Measurements from ENCODE around the gene MED16. TPM values are rescaled to one million over a fixed set of nuclear protein-coding genes. Genes with fewer than 3 reads are reported as not detected.
A peak's percentile ranks its signal among the peaks of the same experiment; 100 is the strongest.

Gene MED16
- total and polyA plus RNA-seq, 2 of the 13 experiments (the other 11 are each of a cell fraction or from before 2014, with no cell fraction given), result 13.3 to 14.8 TPM

DNA sequence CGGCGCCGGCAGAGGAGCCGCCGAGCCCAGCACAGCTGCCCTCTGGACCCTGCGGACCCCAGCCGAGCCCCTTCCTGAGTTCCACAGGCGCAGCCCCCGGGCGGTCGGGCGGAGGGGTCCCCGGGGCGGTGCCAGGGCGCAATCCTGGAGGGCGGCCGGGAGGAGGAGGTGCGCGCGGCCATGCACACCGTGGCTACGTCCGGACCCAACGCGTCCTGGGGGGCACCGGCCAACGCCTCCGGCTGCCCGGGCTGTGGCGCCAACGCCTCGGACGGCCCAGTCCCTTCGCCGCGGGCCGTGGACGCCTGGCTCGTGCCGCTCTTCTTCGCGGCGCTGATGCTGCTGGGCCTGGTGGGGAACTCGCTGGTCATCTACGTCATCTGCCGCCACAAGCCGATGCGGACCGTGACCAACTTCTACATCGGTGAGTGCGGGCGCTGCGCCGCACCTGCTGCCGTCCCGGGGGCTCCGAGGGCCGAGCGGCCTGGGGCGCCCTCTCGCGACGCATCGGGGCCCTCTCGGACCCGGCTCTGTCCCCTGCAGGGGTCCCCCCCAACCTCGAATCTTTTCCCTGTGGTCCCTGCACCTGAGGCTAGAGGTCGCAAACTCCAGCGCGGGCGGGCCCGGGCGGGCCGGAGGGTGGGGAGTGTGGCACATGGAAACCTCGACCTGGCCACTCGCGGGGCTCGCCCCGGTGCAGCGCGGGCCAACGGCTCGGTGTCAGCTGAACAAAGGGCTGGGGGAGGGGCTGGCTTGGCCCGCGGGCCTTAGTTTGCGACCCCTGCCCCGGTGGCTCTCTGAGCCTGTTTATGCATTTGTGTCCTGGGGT lies 24.6 kb upstream of the MED16 start, which contains the start of gene KISS1R (continued):
- TF ChIP-seq, protein P1, sequence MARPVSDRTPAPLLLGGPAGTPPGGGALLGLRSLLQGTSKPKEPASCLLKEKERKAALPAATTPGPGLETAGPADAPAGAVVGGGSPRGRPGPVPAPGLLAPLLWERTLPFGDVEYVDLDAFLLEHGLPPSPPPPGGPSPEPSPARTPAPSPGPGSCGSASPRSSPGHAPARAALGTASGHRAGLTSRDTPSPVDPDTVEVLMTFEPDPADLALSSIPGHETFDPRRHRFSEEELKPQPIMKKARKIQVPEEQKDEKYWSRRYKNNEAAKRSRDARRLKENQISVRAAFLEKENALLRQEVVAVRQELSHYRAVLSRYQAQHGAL (CRISPR knock-in tag; IDR thresholded peaks at IDR 0.05; ENCODE audit: not compliant biosample characterization), result no peak
- no peak for TF ChIP-seq TAF15 (IDR thresholded peaks at IDR 0.05; ENCODE audit: low read depth, low read length, poor library complexity, severe bottlenecking)
- TF ChIP-seq IRX3 (CRISPR knock-in tag; IDR thresholded peaks at IDR 0.05; ENCODE audit: borderline replicate concordance, low read depth), result peak; percentile 78
- TF ChIP-seq NFIB (CRISPR knock-in tag; IDR thresholded peaks at IDR 0.05; ENCODE audit: borderline replicate concordance), result no peak
- TF ChIP-seq SRSF9 (IDR thresholded peaks at IDR 0.05; ENCODE audit: borderline replicate concordance, insufficient read depth, low read depth, low read length, poor library complexity, severe bottlenecking), result no peak
- TF ChIP-seq BHLHE40 (IDR thresholded peaks at IDR 0.05; ENCODE audit: low read length), result peak; percentile 31; the same call in 1 of the 2 replicates
- TF ChIP-seq, protein P2, sequence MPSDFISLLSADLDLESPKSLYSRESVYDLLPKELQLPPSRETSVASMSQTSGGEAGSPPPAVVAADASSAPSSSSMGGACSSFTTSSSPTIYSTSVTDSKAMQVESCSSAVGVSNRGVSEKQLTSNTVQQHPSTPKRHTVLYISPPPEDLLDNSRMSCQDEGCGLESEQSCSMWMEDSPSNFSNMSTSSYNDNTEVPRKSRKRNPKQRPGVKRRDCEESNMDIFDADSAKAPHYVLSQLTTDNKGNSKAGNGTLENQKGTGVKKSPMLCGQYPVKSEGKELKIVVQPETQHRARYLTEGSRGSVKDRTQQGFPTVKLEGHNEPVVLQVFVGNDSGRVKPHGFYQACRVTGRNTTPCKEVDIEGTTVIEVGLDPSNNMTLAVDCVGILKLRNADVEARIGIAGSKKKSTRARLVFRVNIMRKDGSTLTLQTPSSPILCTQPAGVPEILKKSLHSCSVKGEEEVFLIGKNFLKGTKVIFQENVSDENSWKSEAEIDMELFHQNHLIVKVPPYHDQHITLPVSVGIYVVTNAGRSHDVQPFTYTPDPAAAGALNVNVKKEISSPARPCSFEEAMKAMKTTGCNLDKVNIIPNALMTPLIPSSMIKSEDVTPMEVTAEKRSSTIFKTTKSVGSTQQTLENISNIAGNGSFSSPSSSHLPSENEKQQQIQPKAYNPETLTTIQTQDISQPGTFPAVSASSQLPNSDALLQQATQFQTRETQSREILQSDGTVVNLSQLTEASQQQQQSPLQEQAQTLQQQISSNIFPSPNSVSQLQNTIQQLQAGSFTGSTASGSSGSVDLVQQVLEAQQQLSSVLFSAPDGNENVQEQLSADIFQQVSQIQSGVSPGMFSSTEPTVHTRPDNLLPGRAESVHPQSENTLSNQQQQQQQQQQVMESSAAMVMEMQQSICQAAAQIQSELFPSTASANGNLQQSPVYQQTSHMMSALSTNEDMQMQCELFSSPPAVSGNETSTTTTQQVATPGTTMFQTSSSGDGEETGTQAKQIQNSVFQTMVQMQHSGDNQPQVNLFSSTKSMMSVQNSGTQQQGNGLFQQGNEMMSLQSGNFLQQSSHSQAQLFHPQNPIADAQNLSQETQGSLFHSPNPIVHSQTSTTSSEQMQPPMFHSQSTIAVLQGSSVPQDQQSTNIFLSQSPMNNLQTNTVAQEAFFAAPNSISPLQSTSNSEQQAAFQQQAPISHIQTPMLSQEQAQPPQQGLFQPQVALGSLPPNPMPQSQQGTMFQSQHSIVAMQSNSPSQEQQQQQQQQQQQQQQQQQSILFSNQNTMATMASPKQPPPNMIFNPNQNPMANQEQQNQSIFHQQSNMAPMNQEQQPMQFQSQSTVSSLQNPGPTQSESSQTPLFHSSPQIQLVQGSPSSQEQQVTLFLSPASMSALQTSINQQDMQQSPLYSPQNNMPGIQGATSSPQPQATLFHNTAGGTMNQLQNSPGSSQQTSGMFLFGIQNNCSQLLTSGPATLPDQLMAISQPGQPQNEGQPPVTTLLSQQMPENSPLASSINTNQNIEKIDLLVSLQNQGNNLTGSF (CRISPR knock-in tag; IDR thresholded peaks at IDR 0.05), result peak; percentile 51; the same call in 1 of the 2 replicates
- TF ChIP-seq, protein P3, sequence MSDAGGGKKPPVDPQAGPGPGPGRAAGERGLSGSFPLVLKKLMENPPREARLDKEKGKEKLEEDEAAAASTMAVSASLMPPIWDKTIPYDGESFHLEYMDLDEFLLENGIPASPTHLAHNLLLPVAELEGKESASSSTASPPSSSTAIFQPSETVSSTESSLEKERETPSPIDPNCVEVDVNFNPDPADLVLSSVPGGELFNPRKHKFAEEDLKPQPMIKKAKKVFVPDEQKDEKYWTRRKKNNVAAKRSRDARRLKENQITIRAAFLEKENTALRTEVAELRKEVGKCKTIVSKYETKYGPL (CRISPR knock-in tag; IDR thresholded peaks at IDR 0.05), result no peak
- no peak for TF ChIP-seq CHCHD3 (CRISPR knock-in tag; IDR thresholded peaks at IDR 0.05)
- peak; percentile 53; the same call in 1 of the 2 replicates for TF ChIP-seq REL (CRISPR knock-in tag; conservative IDR thresholded peaks at IDR 0.05)
- TF ChIP-seq RCOR2 (CRISPR knock-in tag; IDR thresholded peaks at IDR 0.05), result peak; percentile 28; the same call in 1 of the 2 replicates
- TF ChIP-seq, protein P4, sequence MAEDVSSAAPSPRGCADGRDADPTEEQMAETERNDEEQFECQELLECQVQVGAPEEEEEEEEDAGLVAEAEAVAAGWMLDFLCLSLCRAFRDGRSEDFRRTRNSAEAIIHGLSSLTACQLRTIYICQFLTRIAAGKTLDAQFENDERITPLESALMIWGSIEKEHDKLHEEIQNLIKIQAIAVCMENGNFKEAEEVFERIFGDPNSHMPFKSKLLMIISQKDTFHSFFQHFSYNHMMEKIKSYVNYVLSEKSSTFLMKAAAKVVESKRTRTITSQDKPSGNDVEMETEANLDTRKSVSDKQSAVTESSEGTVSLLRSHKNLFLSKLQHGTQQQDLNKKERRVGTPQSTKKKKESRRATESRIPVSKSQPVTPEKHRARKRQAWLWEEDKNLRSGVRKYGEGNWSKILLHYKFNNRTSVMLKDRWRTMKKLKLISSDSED (CRISPR knock-in tag; IDR thresholded peaks at IDR 0.05), result no peak
- TF ChIP-seq, protein P5, sequence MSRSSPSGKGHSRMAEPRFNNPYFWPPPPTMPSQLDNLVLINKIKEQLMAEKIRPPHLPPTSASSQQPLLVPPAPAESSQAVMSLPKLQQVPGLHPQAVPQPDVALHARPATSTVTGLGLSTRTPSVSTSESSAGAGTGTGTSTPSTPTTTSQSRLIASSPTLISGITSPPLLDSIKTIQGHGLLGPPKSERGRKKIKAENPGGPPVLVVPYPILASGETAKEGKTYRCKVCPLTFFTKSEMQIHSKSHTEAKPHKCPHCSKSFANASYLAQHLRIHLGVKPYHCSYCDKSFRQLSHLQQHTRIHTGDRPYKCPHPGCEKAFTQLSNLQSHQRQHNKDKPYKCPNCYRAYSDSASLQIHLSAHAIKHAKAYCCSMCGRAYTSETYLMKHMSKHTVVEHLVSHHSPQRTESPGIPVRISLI (CRISPR knock-in tag; IDR thresholded peaks at IDR 0.05; ENCODE audit: borderline replicate concordance), result no peak
- no peak for TF ChIP-seq MAFK (conservative IDR thresholded peaks at IDR 0.05 in 1 of 2, IDR thresholded peaks at IDR 0.05 in 1 of 2; ENCODE audit: low read length in 2 of 2)
- TF ChIP-seq ZNF460 (CRISPR knock-in tag; IDR thresholded peaks at IDR 0.05; ENCODE audit: borderline replicate concordance), result no peak
- TF ChIP-seq ZNF652 (CRISPR knock-in tag; IDR thresholded peaks at IDR 0.05; ENCODE audit: borderline replicate concordance, low read depth), result no peak
- TF ChIP-seq ZNF614 (CRISPR knock-in tag; IDR thresholded peaks at IDR 0.05; ENCODE audit: borderline replicate concordance), result peak; percentile 81; the same call in 1 of the 2 replicates
- peak; percentile 78 for TF ChIP-seq ZNF263 (CRISPR knock-in tag; IDR thresholded peaks at IDR 0.05)
- TF ChIP-seq ZSCAN12 (CRISPR knock-in tag; IDR thresholded peaks at IDR 0.05), result peak; percentile 28; the same call in 1 of the 2 replicates
